ENCODE measurements around the gene UBA6. TPM values are rescaled to one million over a fixed set of nuclear protein-coding genes. Genes with fewer than 3 reads are reported as not detected.

UBA6 gene
- total and polyA plus RNA-seq, 9 of the 15 experiments (the other 6 are each of a cell fraction or from before 2014, with no cell fraction given), result 22.9 to 139 (median 94.6) TPM

DNA sequence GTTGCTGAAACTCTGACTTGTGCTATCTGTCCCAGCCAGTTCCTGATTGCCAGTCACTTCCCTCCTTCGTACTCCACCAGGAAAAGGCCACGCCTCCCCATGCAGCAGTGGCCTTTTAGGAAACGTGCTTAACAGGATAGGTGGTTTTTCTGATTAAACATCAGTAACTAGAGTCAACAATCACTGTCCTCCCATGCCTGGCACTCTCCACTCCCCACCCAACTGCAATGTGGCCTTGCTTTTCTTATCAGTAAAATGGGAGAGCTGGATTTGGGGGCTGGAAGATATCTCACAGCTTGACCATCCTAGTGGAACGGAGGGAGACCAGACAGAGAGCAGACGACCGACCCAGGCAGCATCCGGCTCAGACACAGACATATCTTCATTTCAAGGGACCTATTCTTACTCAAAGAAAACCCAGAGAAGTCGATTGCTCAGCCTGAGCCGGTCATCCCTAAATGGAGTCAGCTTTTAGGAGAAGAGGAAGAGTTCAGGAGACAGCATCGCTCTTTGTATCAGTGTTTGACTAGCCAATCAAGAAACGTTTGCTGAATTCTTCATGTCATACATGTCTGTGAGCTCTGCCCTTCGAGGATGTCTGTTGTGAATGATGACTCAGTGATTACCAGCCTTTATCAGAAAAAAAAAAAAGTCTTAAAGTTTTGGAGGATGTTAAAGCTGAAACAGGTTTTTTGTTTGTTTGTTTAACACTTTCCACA, 12.7 kb upstream of the UBA6 start (continued):
- TF ChIP-seq SIN3A (IDR thresholded peaks at IDR 0.05; ENCODE audit: borderline replicate concordance in 2 of 2, control insufficient read depth in 1 of 2, low read depth in 2 of 2, low read length in 2 of 2) (0 out of 4 replicates have a peak, but pooled peaks of 1 of the 2 experiments have one; percentile 20), ZNF316 (IDR thresholded peaks at IDR 0.05) (peak; percentile 98), ZNF263 (CRISPR knock-in tag; IDR thresholded peaks at IDR 0.05; ENCODE audit: borderline replicate concordance) (0 out of 2 replicates have a peak, but pooled peaks have one; percentile 55), TRIM24 (IDR thresholded peaks at IDR 0.05) (0 out of 4 replicates have a peak, but pooled peaks of 1 of the 2 experiments have one; percentile 15), TEAD4 (IDR thresholded peaks at IDR 0.05; ENCODE audit: low read length) (peak; percentile 42), TEAD4 (CRISPR knock-in tag; IDR thresholded peaks at IDR 0.05; ENCODE audit: borderline replicate concordance) (no peak), CHD2 (IDR thresholded peaks at IDR 0.05; ENCODE audit: low read depth, low read length) (no peak), HDAC2 (IDR thresholded peaks at IDR 0.05) (peak; percentile 82; the same call in 1 of the 2 replicates), SMARCA5 (IDR thresholded peaks at IDR 0.05) (peak; percentile 83), PRMT5 (CRISPR knock-in tag; IDR thresholded peaks at IDR 0.05) (no peak), BHLHE40 (IDR thresholded peaks at IDR 0.05; ENCODE audit: low read length) (peak; percentile 86), NFE2 (IDR thresholded peaks at IDR 0.05; ENCODE audit: low read depth) (peak; percentile 78), MTA3 (IDR thresholded peaks at IDR 0.05; ENCODE audit: borderline replicate concordance) (0 out of 2 replicates have a peak, but pooled peaks have one; percentile 27), SOX6 (IDR thresholded peaks at IDR 0.05) (peak; percentile 57; the same call in 1 of the 2 replicates), FOSL1 (tag; conservative IDR thresholded peaks at IDR 0.05) (peak; percentile 91), SMAD2 (IDR thresholded peaks at IDR 0.05; ENCODE audit: low read depth, low read length) (no peak), SAP30 (IDR thresholded peaks at IDR 0.05; ENCODE audit: borderline replicate concordance, insufficient read depth, low read depth, low read length, poor library complexity, severe bottlenecking) (peak; percentile 22), SPI1 (IDR thresholded peaks at IDR 0.05; ENCODE audit: borderline replicate concordance, low read depth, low read length) (peak; percentile 93), GATA2 (CRISPR knock-in tag; IDR thresholded peaks at IDR 0.05) (no peak), RBM25 (IDR thresholded peaks at IDR 0.05; ENCODE audit: low read depth, low read length, severe bottlenecking) (peak; percentile 57), PRPF4 (IDR thresholded peaks at IDR 0.05; ENCODE audit: insufficient read depth, low read depth, low read length, poor library complexity, severe bottlenecking) (no peak), VEZF1 (CRISPR knock-in tag; IDR thresholded peaks at IDR 0.05) (peak; percentile 41; the same call in 1 of the 2 replicates), CAMTA2 (CRISPR knock-in tag; conservative IDR thresholded peaks at IDR 0.05) (no peak)
- TF ChIP-seq, protein P1, sequence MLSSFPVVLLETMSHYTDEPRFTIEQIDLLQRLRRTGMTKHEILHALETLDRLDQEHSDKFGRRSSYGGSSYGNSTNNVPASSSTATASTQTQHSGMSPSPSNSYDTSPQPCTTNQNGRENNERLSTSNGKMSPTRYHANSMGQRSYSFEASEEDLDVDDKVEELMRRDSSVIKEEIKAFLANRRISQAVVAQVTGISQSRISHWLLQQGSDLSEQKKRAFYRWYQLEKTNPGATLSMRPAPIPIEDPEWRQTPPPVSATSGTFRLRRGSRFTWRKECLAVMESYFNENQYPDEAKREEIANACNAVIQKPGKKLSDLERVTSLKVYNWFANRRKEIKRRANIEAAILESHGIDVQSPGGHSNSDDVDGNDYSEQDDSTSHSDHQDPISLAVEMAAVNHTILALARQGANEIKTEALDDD (IDR thresholded peaks at IDR 0.05), result peak; percentile 89
- TF ChIP-seq, protein P2, sequence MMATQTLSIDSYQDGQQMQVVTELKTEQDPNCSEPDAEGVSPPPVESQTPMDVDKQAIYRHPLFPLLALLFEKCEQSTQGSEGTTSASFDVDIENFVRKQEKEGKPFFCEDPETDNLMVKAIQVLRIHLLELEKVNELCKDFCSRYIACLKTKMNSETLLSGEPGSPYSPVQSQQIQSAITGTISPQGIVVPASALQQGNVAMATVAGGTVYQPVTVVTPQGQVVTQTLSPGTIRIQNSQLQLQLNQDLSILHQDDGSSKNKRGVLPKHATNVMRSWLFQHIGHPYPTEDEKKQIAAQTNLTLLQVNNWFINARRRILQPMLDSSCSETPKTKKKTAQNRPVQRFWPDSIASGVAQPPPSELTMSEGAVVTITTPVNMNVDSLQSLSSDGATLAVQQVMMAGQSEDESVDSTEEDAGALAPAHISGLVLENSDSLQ (IDR thresholded peaks at IDR 0.05), result peak; percentile 47; the same call in 1 of the 2 replicates
- TF ChIP-seq, protein P3, sequence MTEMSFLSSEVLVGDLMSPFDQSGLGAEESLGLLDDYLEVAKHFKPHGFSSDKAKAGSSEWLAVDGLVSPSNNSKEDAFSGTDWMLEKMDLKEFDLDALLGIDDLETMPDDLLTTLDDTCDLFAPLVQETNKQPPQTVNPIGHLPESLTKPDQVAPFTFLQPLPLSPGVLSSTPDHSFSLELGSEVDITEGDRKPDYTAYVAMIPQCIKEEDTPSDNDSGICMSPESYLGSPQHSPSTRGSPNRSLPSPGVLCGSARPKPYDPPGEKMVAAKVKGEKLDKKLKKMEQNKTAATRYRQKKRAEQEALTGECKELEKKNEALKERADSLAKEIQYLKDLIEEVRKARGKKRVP (CRISPR knock-in tag; IDR thresholded peaks at IDR 0.05), result no peak

Measured in K562 (cell line).